LNCaP clone FGC (cell line): ENCODE results near the gene MYBBP1A.

Experiments
- DNase-seq: peaks from one replicate; pipeline ENCODE4 v3.0.0-alpha.2; 2011; ENCODE audit warnings: low read depth
- H3K4me3 ChIP-seq: 2 replicates; pipeline ENCODE4 v1.5.1; 2011; ENCODE audit warnings: mild to moderate bottlenecking, low read depth, low read length, control low read depth
- TF ChIP-seq, protein P1 (sequence below): IDR thresholded peaks from 2 replicates; pipeline ENCODE4 v1.5.1; 2012; ENCODE audit warnings: mild to moderate bottlenecking; ENCODE audit not compliant: control insufficient read depth, insufficient read depth; ENCODE audit errors: extremely low read depth

MYBBP1A gene

GRCh38 chr17:4540224-4540651 is 14.9 kb downstream of the MYBBP1A start:
- DNase-seq: no peak
- TF ChIP-seq, protein P1, sequence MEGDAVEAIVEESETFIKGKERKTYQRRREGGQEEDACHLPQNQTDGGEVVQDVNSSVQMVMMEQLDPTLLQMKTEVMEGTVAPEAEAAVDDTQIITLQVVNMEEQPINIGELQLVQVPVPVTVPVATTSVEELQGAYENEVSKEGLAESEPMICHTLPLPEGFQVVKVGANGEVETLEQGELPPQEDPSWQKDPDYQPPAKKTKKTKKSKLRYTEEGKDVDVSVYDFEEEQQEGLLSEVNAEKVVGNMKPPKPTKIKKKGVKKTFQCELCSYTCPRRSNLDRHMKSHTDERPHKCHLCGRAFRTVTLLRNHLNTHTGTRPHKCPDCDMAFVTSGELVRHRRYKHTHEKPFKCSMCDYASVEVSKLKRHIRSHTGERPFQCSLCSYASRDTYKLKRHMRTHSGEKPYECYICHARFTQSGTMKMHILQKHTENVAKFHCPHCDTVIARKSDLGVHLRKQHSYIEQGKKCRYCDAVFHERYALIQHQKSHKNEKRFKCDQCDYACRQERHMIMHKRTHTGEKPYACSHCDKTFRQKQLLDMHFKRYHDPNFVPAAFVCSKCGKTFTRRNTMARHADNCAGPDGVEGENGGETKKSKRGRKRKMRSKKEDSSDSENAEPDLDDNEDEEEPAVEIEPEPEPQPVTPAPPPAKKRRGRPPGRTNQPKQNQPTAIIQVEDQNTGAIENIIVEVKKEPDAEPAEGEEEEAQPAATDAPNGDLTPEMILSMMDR: no peak
- no peak overlapping the region for H3K4me3 ChIP-seq

- DNase-seq: no peak
- no peak overlapping the region for H3K4me3 ChIP-seq
- TF ChIP-seq, protein P1: no peak
Observed at GRCh38 chr17:4539576-4540223, 15.5 kb downstream of the MYBBP1A start.

- TF ChIP-seq, protein P1: no peak
- no peak overlapping the region for H3K4me3 ChIP-seq
- no peak for DNase-seq
Observed at GRCh38 chr17:4539025-4539424, 16.2 kb downstream of the MYBBP1A start.

DNA sequence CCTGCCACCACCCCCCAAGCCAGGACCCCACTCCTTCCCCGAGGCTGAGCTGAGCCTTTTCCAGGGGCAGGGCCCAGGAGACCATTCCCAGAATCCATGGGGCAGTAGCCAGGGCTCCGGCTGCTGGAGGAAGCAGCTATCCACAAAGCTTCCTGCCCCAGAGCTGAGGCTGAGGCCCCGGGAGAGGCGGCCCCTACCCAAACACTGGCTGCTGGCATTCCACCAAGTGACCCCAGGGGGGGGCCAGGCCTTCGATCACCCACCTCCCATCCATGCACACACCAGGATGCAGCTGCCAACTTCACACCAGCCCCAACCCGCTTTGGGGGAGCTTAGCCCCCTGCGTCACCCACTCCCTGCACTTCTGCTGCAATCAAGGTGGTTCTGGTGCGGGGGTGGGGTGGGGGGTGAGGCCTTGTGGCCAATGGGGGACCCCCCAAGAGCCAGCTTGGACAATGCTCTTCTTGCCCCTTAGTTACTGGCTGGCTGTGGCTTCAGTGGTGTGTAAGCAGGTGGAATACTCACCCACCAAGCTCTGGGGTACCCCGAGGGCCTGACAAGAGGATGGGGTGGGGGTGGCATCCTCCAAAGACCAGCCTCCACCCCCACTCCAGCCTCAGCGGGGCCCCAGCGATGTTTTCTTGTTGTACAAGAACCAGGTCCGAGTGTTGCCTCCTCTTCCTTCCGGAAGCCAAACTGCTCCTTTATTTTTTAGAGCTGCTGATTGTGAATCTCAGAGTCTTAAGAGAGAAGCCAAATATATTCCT is 16.8 kb downstream of the MYBBP1A start:
- TF ChIP-seq, protein P1: no peak
- DNase-seq: no peak
- H3K4me3 ChIP-seq: no peak overlapping the region

- H3K4me3 ChIP-seq: no peak overlapping the region
Observed at GRCh38 chr17:4537451-4538235, 17.5 kb downstream of the MYBBP1A start.

GRCh38 chr17:4536742-4537411 is 18.3 kb downstream of the MYBBP1A start:
- H3K4me3 ChIP-seq: no peak overlapping the region
- DNase-seq: no peak
- TF ChIP-seq, protein P1: no peak

More at GRCh38 chr17:4537451-4538235, 17.5 kb downstream of the MYBBP1A start:
- no peak for DNase-seq
- TF ChIP-seq, protein P1: no peak
